Parathyroid adenoma (tissue), 2 donors: Measurements from ENCODE around the gene ZNF490.
A peak's percentile ranks its signal among the peaks of the same experiment; 100 is the strongest.

Experiments used
- H2AFZ ChIP-seq: fragments of 300-600 bp; sonication (generic); one replicate; pipeline ENCODE4 v1.7.0; 2017; ENCODE audit warnings: antibody characterized with exemption, mild to moderate bottlenecking
- H3K27ac ChIP-seq: fragments of 300-600 bp; sonication (generic); one replicate; pipeline ENCODE4 v1.7.0; 2017
- H3K27me3 ChIP-seq: fragments of 300-600 bp; sonication (generic); one replicate; pipeline ENCODE4 v1.7.0; 2017; ENCODE audit warnings: low read length; ENCODE audit not compliant: control insufficient read depth, insufficient read depth
- H3K36me3 ChIP-seq: fragments of 300-600 bp; sonication (generic); one replicate; pipeline ENCODE4 v1.7.0; 2017; ENCODE audit warnings: low read length; ENCODE audit not compliant: control insufficient read depth, insufficient read depth
- H3K4me1 ChIP-seq: fragments of 300-600 bp; sonication (generic); one replicate; pipeline ENCODE4 v1.7.0; 2017; ENCODE audit warnings: control low read depth
- H3K4me2 ChIP-seq: fragments of 300-600 bp; sonication (generic); one replicate; pipeline ENCODE4 v1.7.0; 2017; ENCODE audit warnings: low read length
- H3K4me3 ChIP-seq: fragments of 300-600 bp; sonication (generic); one replicate; pipeline ENCODE4 v1.7.0; 2017; ENCODE audit warnings: low read depth, low read length
- H3K79me2 ChIP-seq: fragments of 300-600 bp; sonication (generic); one replicate; pipeline ENCODE4 v1.7.0; 2017; ENCODE audit warnings: control low read depth
- H3K9ac ChIP-seq: fragments of 300-600 bp; sonication (generic); one replicate; pipeline ENCODE4 v1.7.0; 2017; ENCODE audit warnings: mild to moderate bottlenecking
- H3K9me3 ChIP-seq: fragments of 300-600 bp; sonication (generic); one replicate; pipeline ENCODE4 v1.7.0; 2017; ENCODE audit warnings: low read length; ENCODE audit not compliant: control insufficient read depth
- CTCF ChIP-seq: fragments of 300-600 bp; sonication (generic); IDR thresholded peaks from one replicate; pipeline ENCODE4 v1.7.0; 2017; ENCODE audit warnings: antibody characterized with exemption, mild to moderate bottlenecking
- donor health status: primary hyperparathyroidism.

ZNF490 gene

GRCh38 chr19:12652219-12652618 is 41.6 kb upstream of the ZNF490 start:
- TF ChIP-seq CTCF, result no peak
- Histone ChIP-seq H2AFZ (no peak overlapping the region), H3K36me3 (no peaks in the 10 kb centered on the region), H3K4me2 (no peak overlapping the region), H3K79me2 (no peaks in the 10 kb centered on the region), H3K4me1 (peaks cover 6% of the 10 kb centered on the region), H3K27me3 (no peaks in the 10 kb centered on the region), H3K9ac (no peak overlapping the region), H3K27ac (no peak overlapping the region), H3K4me3 (no peak overlapping the region), H3K9me3 (no peaks in the 10 kb centered on the region)

GRCh38 chr19:12649941-12650340 is 39.3 kb upstream of the ZNF490 start:
- Histone ChIP-seq H2AFZ (no peak overlapping the region), H3K9me3 (no peaks in the 10 kb centered on the region)

GRCh38 chr19:12648088-12648487 is 37.5 kb upstream of the ZNF490 start:
- peak; percentile 31 for TF ChIP-seq CTCF
- Histone ChIP-seq H3K27ac (no peak overlapping the region), H3K9me3 (no peaks in the 10 kb centered on the region), H3K36me3 (no peaks in the 10 kb centered on the region), H3K4me2 (peak overlapping the region; percentile 55), H3K27me3 (no peaks in the 10 kb centered on the region), H3K4me1 (peaks cover 6% of the 10 kb centered on the region), H3K4me3 (peak overlapping the region; percentile 8), H3K79me2 (no peaks in the 10 kb centered on the region), H3K9ac (no peak overlapping the region), H2AFZ (peak overlapping the region; percentile 82)

More at GRCh38 chr19:12649941-12650340, 39.3 kb upstream of the ZNF490 start:
- Histone ChIP-seq H3K27ac (no peak overlapping the region), H3K9ac (no peak overlapping the region), H3K4me3 (no peak overlapping the region), H3K4me1 (peaks cover 6% of the 10 kb centered on the region), H3K4me2 (no peak overlapping the region), H3K36me3 (no peaks in the 10 kb centered on the region), H3K79me2 (no peaks in the 10 kb centered on the region), H3K27me3 (no peaks in the 10 kb centered on the region)
- no peak for TF ChIP-seq CTCF

- Histone ChIP-seq H3K4me2 (peak overlapping the region; percentile 55), H3K4me1 (peaks cover 6% of the 10 kb centered on the region), H3K27ac (peak overlapping the region; percentile 19), H3K36me3 (no peaks in the 10 kb centered on the region), H3K27me3 (no peaks in the 10 kb centered on the region), H3K4me3 (peak overlapping the region; percentile 8), H2AFZ (peak overlapping the region; percentile 82), H3K9me3 (no peaks in the 10 kb centered on the region), H3K9ac (no peak overlapping the region), H3K79me2 (no peaks in the 10 kb centered on the region)
- TF ChIP-seq CTCF, result no peak
These were observed 37.0 kb upstream of the ZNF490 start for GRCh38 chr19:12647490-12648071.

GRCh38 chr19:12647047-12647446 is 36.4 kb upstream of the ZNF490 start:
- Histone ChIP-seq H3K27ac (peak overlapping the region; percentile 19), H3K4me2 (no peak overlapping the region)

More at GRCh38 chr19:12647047-12647446, 36.4 kb upstream of the ZNF490 start:
- Histone ChIP-seq H3K4me3 (peak overlapping the region; percentile 8), H3K36me3 (no peaks in the 10 kb centered on the region), H3K9me3 (no peaks in the 10 kb centered on the region), H3K9ac (no peak overlapping the region), H3K79me2 (no peaks in the 10 kb centered on the region), H3K4me1 (peaks cover 6% of the 10 kb centered on the region), H3K27me3 (no peaks in the 10 kb centered on the region), H2AFZ (peak overlapping the region; percentile 82)
- TF ChIP-seq CTCF, result no peak
